GM19240 (cell line): Measurements from ENCODE around the gene CATSPERZ.

Source experiments
- DNase-seq: peaks from one replicate; pipeline ENCODE4 v3.0.0; 2011; ENCODE audit warnings: low spot score; ENCODE audit not compliant: insufficient read length

The CATSPERZ gene

GRCh38 chr11:64263947-64264317, 36.2 kb upstream of the CATSPERZ start:
- DNase-seq: no peak

GRCh38 chr11:64264371-64264852, 35.7 kb upstream of the CATSPERZ start:
- no peak for DNase-seq

GRCh38 chr11:64265176-64266160, 34.7 kb upstream of the CATSPERZ start:
- no peak for DNase-seq

- DNase-seq: no peak
Observed at GRCh38 chr11:64266339-64266738, 33.8 kb upstream of the CATSPERZ start.

- no peak for DNase-seq
Observed at GRCh38 chr11:64267207-64267945, 32.8 kb upstream of the CATSPERZ start.

GRCh38 chr11:64268025-64268892, 31.9 kb upstream of the CATSPERZ start:
- no peak for DNase-seq

GRCh38 chr11:64268893-64269539, 31.1 kb upstream of the CATSPERZ start:
- no peak for DNase-seq

GRCh38 chr11:64269540-64270220, 30.5 kb upstream of the CATSPERZ start:
- DNase-seq: peak; percentile 74

- no peak for DNase-seq
Observed at GRCh38 chr11:64275031-64275800, 24.9 kb upstream of the CATSPERZ start.

- DNase-seq: no peak
Observed at GRCh38 chr11:64275841-64276240, 24.3 kb upstream of the CATSPERZ start.

GRCh38 chr11:64276653-64277431, 23.3 kb upstream of the CATSPERZ start:
- no peak for DNase-seq

GRCh38 chr11:64278576-64279190, 21.5 kb upstream of the CATSPERZ start:
- no peak for DNase-seq

GRCh38 chr11:64281957-64282770, 18.0 kb upstream of the CATSPERZ start:
- no peak for DNase-seq

- no peak for DNase-seq
Observed at GRCh38 chr11:64283092-64283491, 17.1 kb upstream of the CATSPERZ start.

GRCh38 chr11:64284048-64284961, 15.9 kb upstream of the CATSPERZ start, which contains the start of gene BAD:
TSS of gene BAD (minus strand) at chr11:64284665. CDS start at chr11:64284368, 297 bp downstream.
- DNase-seq: peak; percentile 99
